NCI-H1048 (cell line): ENCODE measurements around the gene TEX38.
"Not testable (repeated sequence)": the region's sequence is repeated elsewhere in the genome, so short reads cannot be mapped to it uniquely, and the experiment has no call there.

Source experiments
- DNase-seq: peaks from one replicate; lab custom pipeline; 2025; lab: John Stamatoyannopoulos, UW

The TEX38 gene

GRCh38 chr1:46671554-46671953 lies at the start of gene TEX38:
TEX38 (plus strand) TSS chr1:46671854; CDS start chr1:46671935, 81 bp downstream.
- DNase-seq = no peak

GRCh38 chr1:46621930-46622329 lies 49.7 kb upstream of the TEX38 start:
- DNase-seq = no peak

GRCh38 chr1:46622344-46622743 lies 49.3 kb upstream of the TEX38 start:
- no peak for DNase-seq

- DNase-seq = no peak
Observed at GRCh38 chr1:46623743-46624644, 47.7 kb upstream of the TEX38 start.

- no peak for DNase-seq
Observed at GRCh38 chr1:46630719-46631118, 40.9 kb upstream of the TEX38 start.

GRCh38 chr1:46635205-46635604 lies 36.4 kb upstream of the TEX38 start:
- no peak for DNase-seq

GRCh38 chr1:46637444-46638083 lies 34.1 kb upstream of the TEX38 start:
- DNase-seq = no peak

- DNase-seq = no peak
Observed at GRCh38 chr1:46638921-46639320, 32.7 kb upstream of the TEX38 start.

GRCh38 chr1:46639547-46639946 lies 32.1 kb upstream of the TEX38 start:
- no peak for DNase-seq

GRCh38 chr1:46642115-46642680 lies 29.5 kb upstream of the TEX38 start:
- DNase-seq = no peak

GRCh38 chr1:46643368-46643775 lies 28.3 kb upstream of the TEX38 start:
- no peak for DNase-seq

GRCh38 chr1:46645815-46646214 lies 25.8 kb upstream of the TEX38 start:
- DNase-seq = no peak

GRCh38 chr1:46646331-46646730 lies 25.3 kb upstream of the TEX38 start:
- DNase-seq = no peak

GRCh38 chr1:46646844-46647243 lies 24.8 kb upstream of the TEX38 start:
- DNase-seq = no peak

- DNase-seq = no peak
Observed at GRCh38 chr1:46647611-46648010, 24.0 kb upstream of the TEX38 start.

GRCh38 chr1:46649764-46650163 lies 21.9 kb upstream of the TEX38 start:
- DNase-seq = no peak

- DNase-seq = no peak
Observed at GRCh38 chr1:46650491-46650890, 21.2 kb upstream of the TEX38 start.

- not testable (repeated sequence) for DNase-seq
Observed at GRCh38 chr1:46651152-46651551, 20.5 kb upstream of the TEX38 start.

GRCh38 chr1:46652321-46653100 lies 19.1 kb upstream of the TEX38 start:
- DNase-seq = no peak

GRCh38 chr1:46653405-46653958 lies 18.2 kb upstream of the TEX38 start:
- DNase-seq = no peak

GRCh38 chr1:46654012-46654411 lies 17.6 kb upstream of the TEX38 start:
- DNase-seq = no peak

GRCh38 chr1:46654698-46655097 lies 17.0 kb upstream of the TEX38 start:
- DNase-seq = not testable (repeated sequence)
